Choroid plexus epithelial cell (primary cell): ENCODE results near the gene TSPAN4.

Experiments
- DNase-seq: peaks from one replicate; pipeline ENCODE4 v3.0.0-alpha.2; 2010; ENCODE audit warnings: low read depth
- H3K4me3 ChIP-seq: 2 replicates; pipeline ENCODE4 v1.5.1; 2011; ENCODE audit warnings: low read depth, mild to moderate bottlenecking, control low read depth, low read length, moderate library complexity
- TF ChIP-seq, protein P1 (sequence below): conservative IDR thresholded peaks from 2 replicates; pipeline ENCODE4 v1.5.1; 2011; ENCODE audit warnings: low read depth, mild to moderate bottlenecking, control low read depth, inconsistent platforms, low read length, moderate library complexity

TSPAN4 gene, protein sequence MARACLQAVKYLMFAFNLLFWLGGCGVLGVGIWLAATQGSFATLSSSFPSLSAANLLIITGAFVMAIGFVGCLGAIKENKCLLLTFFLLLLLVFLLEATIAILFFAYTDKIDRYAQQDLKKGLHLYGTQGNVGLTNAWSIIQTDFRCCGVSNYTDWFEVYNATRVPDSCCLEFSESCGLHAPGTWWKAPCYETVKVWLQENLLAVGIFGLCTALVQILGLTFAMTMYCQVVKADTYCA

DNA sequence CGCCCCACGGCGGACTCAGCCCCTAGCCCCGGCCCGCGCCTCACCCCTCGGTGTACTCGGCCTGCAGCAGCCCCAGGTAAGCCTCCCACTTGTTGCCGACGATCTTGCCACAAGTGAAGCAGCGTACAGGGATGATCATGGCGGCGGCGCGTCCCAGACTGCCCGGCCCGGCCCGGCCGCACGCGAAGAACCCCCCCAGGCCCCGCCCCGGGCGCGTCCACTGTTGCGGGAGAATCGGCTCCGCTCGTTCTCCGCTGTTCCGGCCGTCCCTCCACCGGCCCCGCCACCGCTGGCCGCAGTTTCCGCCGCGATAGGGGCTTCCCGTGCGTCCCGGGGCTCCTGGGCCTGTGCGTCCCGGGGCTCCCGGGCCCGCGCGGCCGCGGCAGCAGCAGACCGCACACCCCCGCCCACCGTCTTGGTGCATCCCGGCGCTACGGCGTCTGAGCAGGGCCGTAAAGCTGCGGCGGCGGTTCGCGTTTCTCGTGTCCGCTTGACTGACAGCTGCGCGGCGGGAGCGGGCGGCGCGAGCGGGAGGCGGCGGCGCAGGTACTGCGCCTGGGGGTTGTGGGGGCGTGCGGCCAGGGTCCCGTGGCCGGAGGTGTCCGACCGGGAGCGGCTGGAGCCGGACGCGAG is at the start of gene TSPAN4, which contains the start of gene POLR2L:
Gene TSPAN4 (plus strand): TSS at position 483 of the 633 bp plus-strand sequence. CDS start 7,453 bp downstream, outside the sequence.
Gene POLR2L (minus strand): TSS at position 160 of the 633 bp plus-strand sequence. CDS start 21 bp downstream, at position 139.
- H3K4me3 ChIP-seq, result peak within 1 kb of the TSS; percentile 91
- TF ChIP-seq, protein P1, sequence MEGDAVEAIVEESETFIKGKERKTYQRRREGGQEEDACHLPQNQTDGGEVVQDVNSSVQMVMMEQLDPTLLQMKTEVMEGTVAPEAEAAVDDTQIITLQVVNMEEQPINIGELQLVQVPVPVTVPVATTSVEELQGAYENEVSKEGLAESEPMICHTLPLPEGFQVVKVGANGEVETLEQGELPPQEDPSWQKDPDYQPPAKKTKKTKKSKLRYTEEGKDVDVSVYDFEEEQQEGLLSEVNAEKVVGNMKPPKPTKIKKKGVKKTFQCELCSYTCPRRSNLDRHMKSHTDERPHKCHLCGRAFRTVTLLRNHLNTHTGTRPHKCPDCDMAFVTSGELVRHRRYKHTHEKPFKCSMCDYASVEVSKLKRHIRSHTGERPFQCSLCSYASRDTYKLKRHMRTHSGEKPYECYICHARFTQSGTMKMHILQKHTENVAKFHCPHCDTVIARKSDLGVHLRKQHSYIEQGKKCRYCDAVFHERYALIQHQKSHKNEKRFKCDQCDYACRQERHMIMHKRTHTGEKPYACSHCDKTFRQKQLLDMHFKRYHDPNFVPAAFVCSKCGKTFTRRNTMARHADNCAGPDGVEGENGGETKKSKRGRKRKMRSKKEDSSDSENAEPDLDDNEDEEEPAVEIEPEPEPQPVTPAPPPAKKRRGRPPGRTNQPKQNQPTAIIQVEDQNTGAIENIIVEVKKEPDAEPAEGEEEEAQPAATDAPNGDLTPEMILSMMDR, result no peak
- DNase-seq, result peak; percentile 94

DNA sequence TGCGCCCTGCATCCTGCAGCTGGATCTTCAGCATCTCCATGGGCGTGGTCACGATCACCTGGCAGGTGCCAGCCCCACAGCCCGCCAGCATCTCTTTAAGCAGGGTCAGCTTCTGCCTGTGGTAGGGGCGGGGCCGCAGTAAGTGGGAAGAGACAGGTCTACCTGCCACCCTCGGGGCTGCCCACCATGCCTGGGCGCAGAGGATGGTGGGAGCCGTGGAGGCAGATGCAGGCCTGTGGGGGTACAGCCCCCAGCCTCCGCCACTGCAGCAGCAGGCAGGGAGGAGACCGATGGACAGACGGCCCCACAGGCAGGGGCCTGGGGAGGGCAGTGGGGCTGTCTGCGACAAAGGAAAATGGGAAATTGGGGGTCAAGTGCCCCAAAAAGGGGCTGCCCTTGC is 49.8 kb upstream of the TSPAN4 start:
- no peak overlapping the region for H3K4me3 ChIP-seq

DNA sequence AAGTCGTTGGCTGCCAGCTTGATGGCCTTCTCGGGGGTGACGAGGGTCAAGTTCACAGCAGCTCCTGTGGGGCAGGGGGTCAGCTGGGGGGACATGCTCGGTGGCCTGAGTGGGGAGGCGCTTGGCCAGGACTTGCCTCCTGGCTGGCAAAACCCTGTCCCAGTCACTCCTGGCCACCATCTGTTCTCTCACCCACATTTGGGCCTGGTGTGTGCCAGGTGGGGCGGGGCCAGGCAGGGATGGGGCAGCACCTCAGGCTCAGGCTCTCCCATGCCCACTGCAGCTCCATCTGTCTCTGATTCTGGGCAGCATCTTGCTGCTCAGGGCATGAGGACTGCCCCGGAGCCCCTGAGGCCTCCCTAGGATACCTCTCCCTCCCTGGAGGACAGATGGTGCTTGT is 49.1 kb upstream of the TSPAN4 start:
- TF ChIP-seq, protein P1, result no peak
- H3K4me3 ChIP-seq, result no peak overlapping the region
- no peak for DNase-seq

More for the DNA sequence above, 49.8 kb upstream of the TSPAN4 start:
- DNase-seq, result no peak
- TF ChIP-seq, protein P1, result no peak

DNA sequence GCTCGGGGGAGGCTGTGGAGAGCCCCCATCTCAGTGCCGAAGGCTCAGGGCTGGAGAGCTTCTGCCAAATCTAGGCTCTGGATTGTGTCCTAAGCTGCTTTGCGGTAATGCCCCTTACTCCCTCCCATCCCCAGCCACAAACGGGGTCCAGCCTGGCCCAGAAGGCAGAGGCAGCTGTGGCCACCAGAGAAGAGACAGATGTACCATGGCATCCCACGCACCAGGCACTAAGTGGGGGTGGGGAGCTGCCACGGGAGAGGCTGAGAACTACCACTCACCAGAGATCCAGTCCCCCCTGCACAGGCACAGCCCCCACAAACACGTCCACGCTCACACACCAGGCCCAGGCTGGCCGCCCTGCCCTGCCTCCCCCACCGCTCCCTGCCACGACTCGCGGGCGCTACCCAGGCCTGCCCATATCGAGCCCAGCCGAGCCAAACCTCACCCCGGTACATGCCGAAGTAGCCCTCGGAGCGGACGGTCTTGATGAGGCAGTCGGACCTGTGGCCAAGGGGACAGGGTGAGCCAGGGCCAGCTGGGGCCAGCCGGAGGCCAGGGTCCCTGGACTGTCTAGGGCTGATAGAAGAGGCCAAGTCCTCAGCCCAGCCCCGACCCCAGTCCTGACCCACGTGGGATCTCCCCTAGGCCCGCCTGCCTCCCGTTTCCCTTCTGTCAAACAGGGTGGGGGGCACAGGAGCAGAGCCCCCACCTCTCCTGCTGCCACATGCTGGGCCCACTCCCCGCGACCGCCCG is 48.5 kb upstream of the TSPAN4 start:
- H3K4me3 ChIP-seq, result no peak overlapping the region
- no peak for DNase-seq
- TF ChIP-seq, protein P1, result no peak

DNA sequence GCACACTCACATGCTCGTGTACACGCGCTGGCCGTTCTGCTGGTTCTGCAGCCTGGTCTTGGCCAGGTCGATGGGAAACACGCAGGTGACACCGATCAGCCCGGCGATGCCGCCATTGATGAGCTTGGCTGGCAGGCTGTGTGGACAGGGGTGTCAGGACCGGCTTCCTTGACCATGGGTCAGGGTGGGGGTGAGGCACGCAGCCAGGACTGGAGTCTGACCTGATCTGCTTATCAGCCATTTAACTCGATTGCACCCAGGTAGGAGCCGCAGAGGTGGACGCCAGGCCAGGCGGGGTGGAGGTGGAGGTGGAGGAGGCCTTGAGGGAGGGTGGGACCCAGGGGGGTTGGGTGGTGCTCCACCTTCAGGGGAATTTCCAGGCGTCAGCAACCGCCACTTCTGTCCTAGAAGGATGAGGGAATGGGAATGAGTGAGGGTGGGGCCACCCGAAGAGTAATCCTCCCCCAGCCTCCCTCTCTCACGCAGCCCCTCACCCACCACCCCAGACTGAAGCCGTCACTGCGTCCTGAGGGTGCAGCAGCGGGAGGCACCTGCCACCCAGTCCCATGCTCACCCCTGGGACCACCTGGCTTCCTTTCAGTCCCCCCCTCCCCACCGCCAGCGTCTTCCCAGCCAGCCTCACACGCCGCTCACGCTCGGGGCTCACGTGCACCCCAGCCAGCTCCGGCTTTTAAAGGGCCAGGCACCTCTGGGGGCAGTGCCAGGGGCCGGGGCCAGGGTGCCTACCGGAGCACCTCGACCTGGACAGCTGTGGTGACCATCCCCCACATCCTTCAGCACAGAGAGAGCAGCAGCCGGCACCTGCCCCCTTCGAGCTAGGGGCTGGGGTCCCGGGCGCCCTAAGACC is 47.7 kb upstream of the TSPAN4 start:
- TF ChIP-seq, protein P1, result no peak
- no peak for DNase-seq
- peak overlapping the region; percentile 79 for H3K4me3 ChIP-seq
